ENCODE measurements around the gene APOO. TPM values are rescaled to one million over a fixed set of nuclear protein-coding genes. Genes with fewer than 3 reads are reported as not detected.

The APOO gene
- total RNA-seq, 1 donor from 2014 or later, result 18.3 TPM

GRCh38 chrX:23884427-23885024 is 23.2 kb downstream of the APOO start:
- H3K27me3 Mint-ChIP-seq (ENCODE audit: unreplicated experiment), result no peaks in the 10 kb centered on the region
- H3K27ac Mint-ChIP-seq (ENCODE audit: unreplicated experiment), result no peak overlapping the region
- H3K36me3 Mint-ChIP-seq (ENCODE audit: low read depth, unreplicated experiment), result no peaks in the 10 kb centered on the region
- TF ChIP-seq, protein P1, sequence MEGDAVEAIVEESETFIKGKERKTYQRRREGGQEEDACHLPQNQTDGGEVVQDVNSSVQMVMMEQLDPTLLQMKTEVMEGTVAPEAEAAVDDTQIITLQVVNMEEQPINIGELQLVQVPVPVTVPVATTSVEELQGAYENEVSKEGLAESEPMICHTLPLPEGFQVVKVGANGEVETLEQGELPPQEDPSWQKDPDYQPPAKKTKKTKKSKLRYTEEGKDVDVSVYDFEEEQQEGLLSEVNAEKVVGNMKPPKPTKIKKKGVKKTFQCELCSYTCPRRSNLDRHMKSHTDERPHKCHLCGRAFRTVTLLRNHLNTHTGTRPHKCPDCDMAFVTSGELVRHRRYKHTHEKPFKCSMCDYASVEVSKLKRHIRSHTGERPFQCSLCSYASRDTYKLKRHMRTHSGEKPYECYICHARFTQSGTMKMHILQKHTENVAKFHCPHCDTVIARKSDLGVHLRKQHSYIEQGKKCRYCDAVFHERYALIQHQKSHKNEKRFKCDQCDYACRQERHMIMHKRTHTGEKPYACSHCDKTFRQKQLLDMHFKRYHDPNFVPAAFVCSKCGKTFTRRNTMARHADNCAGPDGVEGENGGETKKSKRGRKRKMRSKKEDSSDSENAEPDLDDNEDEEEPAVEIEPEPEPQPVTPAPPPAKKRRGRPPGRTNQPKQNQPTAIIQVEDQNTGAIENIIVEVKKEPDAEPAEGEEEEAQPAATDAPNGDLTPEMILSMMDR (IDR thresholded peaks at IDR 0.05; ENCODE audit: unreplicated experiment), result no peak
- H3K4me1 Mint-ChIP-seq (ENCODE audit: unreplicated experiment), result peaks cover 3% of the 10 kb centered on the region
- H3K9me3 Mint-ChIP-seq (ENCODE audit: unreplicated experiment), result no peaks in the 10 kb centered on the region
- H3K4me3 Mint-ChIP-seq (ENCODE audit: unreplicated experiment), result no peak overlapping the region
- DNase-seq (ENCODE audit: low spot score), result no peak

DNA sequence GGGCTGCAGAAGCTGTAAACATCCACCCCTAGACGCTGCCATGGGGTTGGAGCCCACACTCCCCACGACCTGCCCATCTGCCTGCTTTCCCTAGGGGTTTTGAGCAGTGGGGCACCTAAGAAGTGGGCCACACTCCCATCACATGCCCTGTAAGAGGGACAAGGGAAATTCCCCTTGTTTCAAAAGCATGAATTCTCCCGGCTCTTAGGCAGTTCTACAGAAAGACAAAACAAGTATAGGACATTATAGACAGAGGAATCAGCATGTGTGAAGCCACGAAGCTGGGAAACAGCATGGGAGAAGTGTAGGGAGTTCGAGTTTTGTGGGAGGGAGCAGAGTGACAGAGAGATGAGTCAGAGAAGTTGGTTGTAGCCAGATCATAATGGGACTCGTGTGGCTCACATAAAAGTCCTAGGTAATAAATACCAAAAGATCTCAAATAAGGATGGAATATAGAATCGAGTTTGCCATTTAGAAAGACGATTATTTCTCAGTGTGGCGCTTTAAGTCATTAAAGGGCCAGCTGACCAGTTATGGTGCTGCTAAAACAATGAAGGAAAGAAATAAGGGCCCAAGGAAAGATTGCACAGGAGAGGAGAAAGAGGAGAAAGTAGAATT is 23.9 kb downstream of the APOO start:
- TF ChIP-seq, protein P1 (IDR thresholded peaks at IDR 0.05; ENCODE audit: unreplicated experiment), result no peak
- peaks cover 3% of the 10 kb centered on the region for H3K4me1 Mint-ChIP-seq (ENCODE audit: unreplicated experiment)
- H3K9me3 Mint-ChIP-seq (ENCODE audit: unreplicated experiment), result no peaks in the 10 kb centered on the region
- H3K4me3 Mint-ChIP-seq (ENCODE audit: unreplicated experiment), result no peak overlapping the region
- no peak for DNase-seq (ENCODE audit: low spot score)
- no peaks in the 10 kb centered on the region for H3K36me3 Mint-ChIP-seq (ENCODE audit: low read depth, unreplicated experiment)
- H3K27ac Mint-ChIP-seq (ENCODE audit: unreplicated experiment), result no peak overlapping the region
- H3K27me3 Mint-ChIP-seq (ENCODE audit: unreplicated experiment), result no peaks in the 10 kb centered on the region

- TF ChIP-seq, protein P1 (IDR thresholded peaks at IDR 0.05; ENCODE audit: unreplicated experiment), result no peak
- no peaks in the 10 kb centered on the region for H3K36me3 Mint-ChIP-seq (ENCODE audit: low read depth, unreplicated experiment)
- no peak for DNase-seq (ENCODE audit: low spot score)
- H3K4me1 Mint-ChIP-seq (ENCODE audit: unreplicated experiment), result peaks cover 5% of the 10 kb centered on the region
- H3K4me3 Mint-ChIP-seq (ENCODE audit: unreplicated experiment), result no peak overlapping the region
- no peaks in the 10 kb centered on the region for H3K27me3 Mint-ChIP-seq (ENCODE audit: unreplicated experiment)
- no peaks in the 10 kb centered on the region for H3K9me3 Mint-ChIP-seq (ENCODE audit: unreplicated experiment)
- no peak overlapping the region for H3K27ac Mint-ChIP-seq (ENCODE audit: unreplicated experiment)
Measured at GRCh38 chrX:23879380-23880090, 28.2 kb downstream of the APOO start.

- Mint-ChIP-seq H3K4me1 (ENCODE audit: unreplicated experiment) (peaks cover 4% of the 10 kb centered on the region), H3K9me3 (ENCODE audit: unreplicated experiment) (no peaks in the 10 kb centered on the region), H3K36me3 (ENCODE audit: low read depth, unreplicated experiment) (no peaks in the 10 kb centered on the region), H3K4me3 (ENCODE audit: unreplicated experiment) (no peak overlapping the region), H3K27ac (ENCODE audit: unreplicated experiment) (no peak overlapping the region), H3K27me3 (ENCODE audit: unreplicated experiment) (no peaks in the 10 kb centered on the region)
- TF ChIP-seq, protein P1 (IDR thresholded peaks at IDR 0.05; ENCODE audit: unreplicated experiment), result no peak
- DNase-seq (ENCODE audit: low spot score), result no peak
Measured at GRCh38 chrX:23871905-23872546, 35.7 kb downstream of the APOO start.
